Osteoblast (primary cell): ENCODE results near the gene KCNH3. TPM values are rescaled to one million over a fixed set of nuclear protein-coding genes. Genes with fewer than 3 reads are reported as not detected.
"Not testable (repeated sequence)": the region's sequence is repeated elsewhere in the genome, so short reads cannot be mapped to it uniquely, and the experiment has no call there.

Experiments used
- DNase-seq: peaks from one replicate; pipeline ENCODE4 v3.0.0; 2011; ENCODE audit warnings: low spot score, mixed read lengths; ENCODE audit not compliant: insufficient read length; ENCODE audit errors: missing footprints
- H2AFZ ChIP-seq: 2 replicates; pipeline ENCODE4 v1.6.0; 2011; ENCODE audit warnings: mild to moderate bottlenecking, low read length
- H3K27ac ChIP-seq: 2 replicates; pipeline ENCODE4 v1.5.1; 2011; ENCODE audit warnings: mild to moderate bottlenecking, low read depth, low read length, moderate library complexity
- H3K27me3 ChIP-seq: 2 replicates; pipeline ENCODE4 v1.6.0; 2012; ENCODE audit warnings: mild to moderate bottlenecking, control low read depth, inconsistent platforms, low read length, moderate library complexity; ENCODE audit not compliant: insufficient read depth
- H3K36me3 ChIP-seq: 2 replicates; pipeline ENCODE4 v1.5.1; 2011; ENCODE audit warnings: mild to moderate bottlenecking, low read length, control low read depth, moderate library complexity; ENCODE audit not compliant: insufficient read depth
- H3K4me1 ChIP-seq: 2 replicates; pipeline ENCODE4 v1.5.1; 2011; ENCODE audit warnings: mild to moderate bottlenecking, low read length, control low read depth, moderate library complexity; ENCODE audit not compliant: insufficient read depth
- H3K4me2 ChIP-seq: 2 replicates; pipeline ENCODE4 v1.6.0; 2011; ENCODE audit warnings: mild to moderate bottlenecking, low read length; ENCODE audit not compliant: insufficient read depth
- H3K4me3 ChIP-seq: fragments of 200-600 bp; sonication (generic); 3 replicates; pipeline ENCODE4 v1.5.1; 2012; ENCODE audit warnings: mild to moderate bottlenecking, low read length, inconsistent platforms; ENCODE audit not compliant: insufficient read depth
- H3K79me2 ChIP-seq: 2 replicates; pipeline ENCODE4 v1.6.0; 2012; ENCODE audit warnings: mild to moderate bottlenecking, low read length, control low read depth, inconsistent platforms; ENCODE audit not compliant: insufficient read depth
- H3K9me3 ChIP-seq: 2 replicates; pipeline ENCODE4 v1.5.1; 2011; ENCODE audit warnings: low read depth, low read length, control low read depth
- H4K20me1 ChIP-seq: 2 replicates; pipeline ENCODE4 v1.6.0; 2012; ENCODE audit warnings: mild to moderate bottlenecking, low read length, control low read depth; ENCODE audit not compliant: insufficient read depth
- total RNA-seq: library from RNA; depleted of rRNA; stranded (reverse); fragments of >200 nt; gene quantifications from 2 replicates; pipeline ENCODE4 v1.2.3, GENCODE V29; 2012
- TF ChIP-seq, protein P1 (sequence below): IDR thresholded peaks from 2 replicates; pipeline ENCODE4 v1.5.1; 2011; ENCODE audit warnings: mild to moderate bottlenecking, low read depth, low read length, moderate library complexity; ENCODE audit errors: extremely low read depth

Gene KCNH3
- total RNA-seq, 1 donor = not detected

DNA sequence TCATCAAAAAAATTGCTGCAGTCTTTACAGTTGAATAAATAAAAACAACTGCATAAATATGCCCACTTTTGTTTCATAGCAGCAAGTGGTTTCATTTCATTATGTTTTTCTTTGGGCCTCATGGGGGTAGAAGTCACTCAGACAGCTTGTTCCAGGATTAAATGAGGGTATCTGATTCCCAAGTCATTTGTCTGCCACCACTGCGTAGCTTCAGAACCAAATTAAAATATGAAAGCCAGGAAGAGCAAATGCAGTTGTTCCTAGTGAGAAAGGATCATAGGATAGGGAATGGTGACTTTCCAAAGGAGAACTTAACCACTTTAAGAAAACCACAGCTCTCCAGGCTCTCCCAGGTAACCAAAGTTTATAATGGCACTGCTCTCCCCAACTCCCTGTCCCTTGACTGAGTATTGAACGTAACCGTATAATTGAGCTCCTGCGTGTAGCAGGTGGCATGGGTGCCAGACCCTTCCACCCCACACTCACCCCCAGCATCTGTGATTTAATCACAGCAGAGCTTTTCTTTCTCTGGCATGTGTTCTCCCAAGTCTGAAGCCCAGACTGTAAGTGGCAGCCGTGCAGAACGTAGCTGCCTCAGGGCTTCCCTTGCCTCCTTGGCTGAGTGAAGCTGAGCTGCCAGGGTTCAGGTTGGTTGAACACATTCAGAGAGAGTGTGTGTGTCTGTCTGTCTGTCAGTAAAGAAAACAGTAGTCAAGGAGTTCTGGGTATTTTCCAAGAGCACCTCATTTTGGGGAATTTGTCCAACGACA, 11.3 kb upstream of the KCNH3 start:
- Histone ChIP-seq H3K4me1 (peaks cover 4% of the 10 kb centered on the region), H3K27me3 (no peaks in the 10 kb centered on the region), H3K36me3 (peaks cover 28% of the 10 kb centered on the region), H4K20me1 (no peaks in the 10 kb centered on the region), H3K79me2 (no peaks in the 10 kb centered on the region), H3K4me3 (no peak overlapping the region), H3K9me3 (no peaks in the 10 kb centered on the region), H3K27ac (no peak overlapping the region), H3K4me2 (no peak overlapping the region), H2AFZ (no peak overlapping the region)
- no peak for DNase-seq
- TF ChIP-seq, protein P1, sequence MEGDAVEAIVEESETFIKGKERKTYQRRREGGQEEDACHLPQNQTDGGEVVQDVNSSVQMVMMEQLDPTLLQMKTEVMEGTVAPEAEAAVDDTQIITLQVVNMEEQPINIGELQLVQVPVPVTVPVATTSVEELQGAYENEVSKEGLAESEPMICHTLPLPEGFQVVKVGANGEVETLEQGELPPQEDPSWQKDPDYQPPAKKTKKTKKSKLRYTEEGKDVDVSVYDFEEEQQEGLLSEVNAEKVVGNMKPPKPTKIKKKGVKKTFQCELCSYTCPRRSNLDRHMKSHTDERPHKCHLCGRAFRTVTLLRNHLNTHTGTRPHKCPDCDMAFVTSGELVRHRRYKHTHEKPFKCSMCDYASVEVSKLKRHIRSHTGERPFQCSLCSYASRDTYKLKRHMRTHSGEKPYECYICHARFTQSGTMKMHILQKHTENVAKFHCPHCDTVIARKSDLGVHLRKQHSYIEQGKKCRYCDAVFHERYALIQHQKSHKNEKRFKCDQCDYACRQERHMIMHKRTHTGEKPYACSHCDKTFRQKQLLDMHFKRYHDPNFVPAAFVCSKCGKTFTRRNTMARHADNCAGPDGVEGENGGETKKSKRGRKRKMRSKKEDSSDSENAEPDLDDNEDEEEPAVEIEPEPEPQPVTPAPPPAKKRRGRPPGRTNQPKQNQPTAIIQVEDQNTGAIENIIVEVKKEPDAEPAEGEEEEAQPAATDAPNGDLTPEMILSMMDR = no peak

DNA sequence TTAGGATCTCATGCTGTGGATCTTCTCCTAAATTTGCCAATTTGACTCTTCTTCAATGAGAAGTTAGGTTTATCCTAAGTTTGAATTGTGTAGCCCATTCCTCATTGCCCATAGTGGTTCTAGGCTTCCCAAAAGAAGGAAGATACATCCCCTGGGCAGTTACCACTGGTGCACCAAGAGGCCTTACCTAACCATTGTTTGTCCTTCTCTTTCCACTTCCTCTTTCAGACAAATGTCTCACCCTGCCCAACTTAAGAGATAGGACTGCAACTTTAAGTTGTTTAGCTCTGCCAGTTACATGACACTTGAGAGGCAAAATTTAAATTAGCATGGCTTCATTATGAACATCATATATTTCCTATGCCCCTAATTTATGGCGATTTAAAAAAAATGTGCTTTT, 9.4 kb upstream of the KCNH3 start:
- Histone ChIP-seq H3K9me3 (no peaks in the 10 kb centered on the region), H3K79me2 (no peaks in the 10 kb centered on the region), H3K27ac (no peak overlapping the region), H3K4me2 (no peak overlapping the region), H3K27me3 (no peaks in the 10 kb centered on the region), H2AFZ (no peak overlapping the region), H3K4me3 (no peak overlapping the region), H3K4me1 (peaks cover 4% of the 10 kb centered on the region), H3K36me3 (peaks cover 25% of the 10 kb centered on the region), H4K20me1 (no peaks in the 10 kb centered on the region)
- no peak for DNase-seq
- TF ChIP-seq, protein P1 = no peak

DNA sequence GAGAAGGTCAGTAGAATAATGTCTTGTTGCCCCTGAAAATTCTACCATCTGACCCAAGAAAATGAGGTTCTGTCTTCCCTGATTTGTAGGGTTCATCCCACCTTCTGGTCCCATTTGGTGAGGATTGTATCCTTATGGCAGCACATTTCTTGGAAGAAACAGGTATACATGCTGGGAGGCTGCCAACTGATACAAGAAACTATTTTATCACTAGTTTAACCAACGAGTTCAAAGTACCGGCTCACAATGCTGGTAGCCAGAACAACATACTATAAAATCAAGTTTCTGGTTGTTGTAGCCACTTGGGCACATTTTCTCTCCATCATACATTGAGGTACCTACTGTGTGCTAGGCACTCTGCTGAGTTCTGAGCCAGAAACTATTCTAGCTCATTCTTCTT, 7.1 kb upstream of the KCNH3 start:
- DNase-seq = no peak

GRCh38 chr12:49533331-49533730, 5.5 kb upstream of the KCNH3 start:
- no peaks in the 10 kb centered on the region for H3K36me3 ChIP-seq
- H4K20me1 ChIP-seq = peaks cover 3% of the 10 kb centered on the region
- TF ChIP-seq, protein P1 = no peak
- no peak overlapping the region for H3K27ac ChIP-seq
- H3K4me1 ChIP-seq = peaks cover 12% of the 10 kb centered on the region
- H3K4me2 ChIP-seq = no peak overlapping the region
- H3K4me3 ChIP-seq = no peak overlapping the region
- H3K9me3 ChIP-seq = no peaks in the 10 kb centered on the region
- H3K27me3 ChIP-seq = peaks cover 22% of the 10 kb centered on the region
- no peak overlapping the region for H2AFZ ChIP-seq
- H3K79me2 ChIP-seq = no peaks in the 10 kb centered on the region
- DNase-seq = no peak

More for the DNA sequence above, 7.1 kb upstream of the KCNH3 start:
- TF ChIP-seq, protein P1 = no peak
- Histone ChIP-seq H3K4me3 (no peak overlapping the region), H2AFZ (no peak overlapping the region), H3K79me2 (no peaks in the 10 kb centered on the region), H3K9me3 (no peaks in the 10 kb centered on the region), H3K36me3 (peaks cover 3% of the 10 kb centered on the region), H3K27ac (no peak overlapping the region), H3K4me1 (peaks cover 5% of the 10 kb centered on the region), H3K27me3 (peaks cover 6% of the 10 kb centered on the region), H4K20me1 (peaks cover 3% of the 10 kb centered on the region), H3K4me2 (no peak overlapping the region)

DNA sequence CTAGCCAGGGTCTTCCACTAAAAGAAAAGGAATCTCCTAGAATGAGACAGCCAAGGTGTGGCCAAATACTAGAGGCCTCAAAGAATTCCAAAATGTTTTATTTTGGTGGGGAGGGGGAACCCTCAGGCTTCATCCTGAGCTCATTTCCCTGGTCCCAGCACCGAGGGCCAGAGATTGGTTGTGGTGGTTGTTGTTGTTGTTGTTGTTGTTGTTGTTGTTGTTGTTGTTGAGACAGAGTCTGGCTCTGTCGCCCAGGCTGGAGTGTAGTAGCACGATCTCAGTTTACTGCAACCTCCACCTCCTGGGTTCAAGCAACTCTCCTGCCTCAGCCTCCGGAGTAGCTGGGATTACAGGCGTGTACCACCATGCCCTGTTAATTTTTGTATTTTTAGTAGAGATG, 4.7 kb upstream of the KCNH3 start:
- DNase-seq, H4K20me1 ChIP-seq, H3K4me2 ChIP-seq, H3K79me2 ChIP-seq, H3K9me3 ChIP-seq, H3K36me3 ChIP-seq, H3K4me3 ChIP-seq, H2AFZ ChIP-seq, H3K27ac ChIP-seq: not testable (repeated sequence)
- Histone ChIP-seq H3K27me3 (peaks cover 25% of the 10 kb centered on the region), H3K4me1 (peaks cover 12% of the 10 kb centered on the region)
